T-helper 9 cell (primary cell): ENCODE measurements around the gene SYT5.
"Not testable (repeated sequence)": the region's sequence is repeated elsewhere in the genome, so short reads cannot be mapped to it uniquely, and the experiment has no call there.

ENCODE experiments used
- DNase-seq: peaks from one replicate; pipeline ENCODE4 v3.0.0-alpha.2; 2020
- total RNA-seq, 2 donors: gene quantifications; one replicate each; lab custom pipeline; 2026; lab: John Stamatoyannopoulos, UW

Gene SYT5
- 0.21 to 0.48 reads per million in 2 donors for total RNA-seq

GRCh38 chr19:55179606-55180484 lies at the start of gene SYT5:
Gene SYT5, minus strand, starts transcription at chr19:55180289. Its CDS starts 1,248 bp downstream, at chr19:55179041.
- DNase-seq, result peak; percentile 58

GRCh38 chr19:55229789-55230182 lies 49.7 kb upstream of the SYT5 start:
- no peak for DNase-seq

- no peak for DNase-seq
These were observed 49.2 kb upstream of the SYT5 start for GRCh38 chr19:55229145-55229788.

GRCh38 chr19:55228403-55229031 lies 48.4 kb upstream of the SYT5 start, which contains the start of gene TMEM86B:
Gene TMEM86B, minus strand, starts transcription at chr19:55228763. Its CDS starts 22 bp downstream, at chr19:55228741.
- DNase-seq, result no peak

GRCh38 chr19:55228015-55228391 lies 47.9 kb upstream of the SYT5 start:
- no peak for DNase-seq

GRCh38 chr19:55227241-55228014 lies 47.3 kb upstream of the SYT5 start:
- no peak for DNase-seq

- no peak for DNase-seq
These were observed 46.7 kb upstream of the SYT5 start for GRCh38 chr19:55226788-55227187.

GRCh38 chr19:55226273-55226672 lies 46.2 kb upstream of the SYT5 start:
- DNase-seq, result no peak

GRCh38 chr19:55225415-55225958 lies 45.4 kb upstream of the SYT5 start:
- no peak for DNase-seq

- not testable (repeated sequence) for DNase-seq
These were observed 44.8 kb upstream of the SYT5 start for GRCh38 chr19:55224679-55225414.

- no peak for DNase-seq
These were observed 44.1 kb upstream of the SYT5 start for GRCh38 chr19:55224038-55224665.

- no peak for DNase-seq
These were observed 43.4 kb upstream of the SYT5 start for GRCh38 chr19:55223291-55224037.

- DNase-seq, result no peak
These were observed 40.4 kb upstream of the SYT5 start for GRCh38 chr19:55220525-55220924.

GRCh38 chr19:55216461-55217198 lies 36.5 kb upstream of the SYT5 start:
- DNase-seq, result peak; percentile 45

GRCh38 chr19:55213547-55213946 lies 33.5 kb upstream of the SYT5 start:
- DNase-seq, result no peak

GRCh38 chr19:55212447-55212846 lies 32.4 kb upstream of the SYT5 start:
- no peak for DNase-seq

- no peak for DNase-seq
These were observed 29.8 kb upstream of the SYT5 start for GRCh38 chr19:55209693-55210472.

GRCh38 chr19:55208880-55209692 lies 29.0 kb upstream of the SYT5 start, which contains the start of gene PTPRH:
Gene PTPRH, minus strand, starts transcription at chr19:55209501. Its CDS starts 68 bp downstream, at chr19:55209433.
- DNase-seq, result no peak
